Liver (tissue), 3 donors: ENCODE results near the gene CEP89.

Source experiments
- EGR1 ChIP-seq, 2 donors: IDR thresholded peaks; 2 replicates each; pipeline ENCODE4 v1.6.1; 2016 to 2018; ENCODE audit warnings: antibody characterized with exemption in 2 of 2, low read depth in 2 of 2
- FOXA2 ChIP-seq: IDR thresholded peaks from 2 replicates; pipeline ENCODE4 v1.6.1; 2016; ENCODE audit warnings: antibody characterized with exemption
- GABPA ChIP-seq, 2 donors: IDR thresholded peaks in 1 of 2; conservative IDR thresholded peaks in 1 of 2; 2 replicates each; pipeline ENCODE4 v1.6.1; 2016; ENCODE audit warnings: antibody characterized with exemption in 2 of 2, mild to moderate bottlenecking in 1 of 2, moderate library complexity in 1 of 2
- RAD21 ChIP-seq, 2 donors: IDR thresholded peaks; 2 replicates each; pipeline ENCODE4 v1.6.1; 2016; ENCODE audit warnings: antibody characterized with exemption in 2 of 2, mild to moderate bottlenecking in 2 of 2
- SP1 ChIP-seq: IDR thresholded peaks from 2 replicates; pipeline ENCODE4 v1.6.1; 2018; ENCODE audit warnings: antibody characterized with exemption, mild to moderate bottlenecking
- YY1 ChIP-seq: IDR thresholded peaks from 2 replicates; pipeline ENCODE4 v1.6.1; 2016; ENCODE audit warnings: antibody characterized with exemption, mild to moderate bottlenecking
- TF ChIP-seq, protein P1 (sequence below): fragments of 150-350 bp; IDR thresholded peaks from 2 replicates; pipeline ENCODE4 v1.5.1; 2017; ENCODE audit warnings: improper control_type of control experiment, low read depth, low read length; ENCODE audit not compliant: missing input control
- TF ChIP-seq, protein P2 (sequence below): IDR thresholded peaks from 2 replicates; pipeline ENCODE4 v1.6.1; 2016; ENCODE audit warnings: antibody characterized with exemption, mild to moderate bottlenecking
- TF ChIP-seq, protein P3 (sequence below): IDR thresholded peaks from 2 replicates; pipeline ENCODE4 v1.6.1; 2016; ENCODE audit warnings: antibody characterized with exemption
- donor health status: healthy.
- donor health status: healthy.

DNA sequence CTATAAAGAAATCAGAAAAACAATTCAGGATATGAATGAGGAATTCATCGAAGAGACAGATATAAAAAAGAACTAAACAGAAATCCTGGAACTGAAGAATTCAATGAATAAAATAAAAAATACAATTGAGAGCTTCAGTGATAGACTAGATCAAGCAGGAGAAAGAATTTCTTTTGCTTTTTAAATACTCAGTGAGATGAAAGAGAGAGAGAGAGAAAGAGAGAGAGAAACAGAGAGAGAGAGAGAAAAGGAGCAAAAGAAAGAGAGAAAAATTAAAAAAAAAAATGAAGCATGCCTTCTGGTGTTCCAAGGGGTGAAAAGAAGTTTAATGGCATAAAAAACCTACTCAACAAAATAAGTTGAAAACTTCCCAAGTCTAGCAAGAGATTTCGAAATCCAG, 80.1 kb downstream of the CEP89 start:
- TF ChIP-seq YY1, result no peak
- TF ChIP-seq, protein P1, sequence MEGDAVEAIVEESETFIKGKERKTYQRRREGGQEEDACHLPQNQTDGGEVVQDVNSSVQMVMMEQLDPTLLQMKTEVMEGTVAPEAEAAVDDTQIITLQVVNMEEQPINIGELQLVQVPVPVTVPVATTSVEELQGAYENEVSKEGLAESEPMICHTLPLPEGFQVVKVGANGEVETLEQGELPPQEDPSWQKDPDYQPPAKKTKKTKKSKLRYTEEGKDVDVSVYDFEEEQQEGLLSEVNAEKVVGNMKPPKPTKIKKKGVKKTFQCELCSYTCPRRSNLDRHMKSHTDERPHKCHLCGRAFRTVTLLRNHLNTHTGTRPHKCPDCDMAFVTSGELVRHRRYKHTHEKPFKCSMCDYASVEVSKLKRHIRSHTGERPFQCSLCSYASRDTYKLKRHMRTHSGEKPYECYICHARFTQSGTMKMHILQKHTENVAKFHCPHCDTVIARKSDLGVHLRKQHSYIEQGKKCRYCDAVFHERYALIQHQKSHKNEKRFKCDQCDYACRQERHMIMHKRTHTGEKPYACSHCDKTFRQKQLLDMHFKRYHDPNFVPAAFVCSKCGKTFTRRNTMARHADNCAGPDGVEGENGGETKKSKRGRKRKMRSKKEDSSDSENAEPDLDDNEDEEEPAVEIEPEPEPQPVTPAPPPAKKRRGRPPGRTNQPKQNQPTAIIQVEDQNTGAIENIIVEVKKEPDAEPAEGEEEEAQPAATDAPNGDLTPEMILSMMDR, result no peak
- no peak for TF ChIP-seq EGR1 (IDR thresholded peaks at IDR 0.05; ENCODE audit: low read depth in 2 of 2)
- TF ChIP-seq, protein P2, sequence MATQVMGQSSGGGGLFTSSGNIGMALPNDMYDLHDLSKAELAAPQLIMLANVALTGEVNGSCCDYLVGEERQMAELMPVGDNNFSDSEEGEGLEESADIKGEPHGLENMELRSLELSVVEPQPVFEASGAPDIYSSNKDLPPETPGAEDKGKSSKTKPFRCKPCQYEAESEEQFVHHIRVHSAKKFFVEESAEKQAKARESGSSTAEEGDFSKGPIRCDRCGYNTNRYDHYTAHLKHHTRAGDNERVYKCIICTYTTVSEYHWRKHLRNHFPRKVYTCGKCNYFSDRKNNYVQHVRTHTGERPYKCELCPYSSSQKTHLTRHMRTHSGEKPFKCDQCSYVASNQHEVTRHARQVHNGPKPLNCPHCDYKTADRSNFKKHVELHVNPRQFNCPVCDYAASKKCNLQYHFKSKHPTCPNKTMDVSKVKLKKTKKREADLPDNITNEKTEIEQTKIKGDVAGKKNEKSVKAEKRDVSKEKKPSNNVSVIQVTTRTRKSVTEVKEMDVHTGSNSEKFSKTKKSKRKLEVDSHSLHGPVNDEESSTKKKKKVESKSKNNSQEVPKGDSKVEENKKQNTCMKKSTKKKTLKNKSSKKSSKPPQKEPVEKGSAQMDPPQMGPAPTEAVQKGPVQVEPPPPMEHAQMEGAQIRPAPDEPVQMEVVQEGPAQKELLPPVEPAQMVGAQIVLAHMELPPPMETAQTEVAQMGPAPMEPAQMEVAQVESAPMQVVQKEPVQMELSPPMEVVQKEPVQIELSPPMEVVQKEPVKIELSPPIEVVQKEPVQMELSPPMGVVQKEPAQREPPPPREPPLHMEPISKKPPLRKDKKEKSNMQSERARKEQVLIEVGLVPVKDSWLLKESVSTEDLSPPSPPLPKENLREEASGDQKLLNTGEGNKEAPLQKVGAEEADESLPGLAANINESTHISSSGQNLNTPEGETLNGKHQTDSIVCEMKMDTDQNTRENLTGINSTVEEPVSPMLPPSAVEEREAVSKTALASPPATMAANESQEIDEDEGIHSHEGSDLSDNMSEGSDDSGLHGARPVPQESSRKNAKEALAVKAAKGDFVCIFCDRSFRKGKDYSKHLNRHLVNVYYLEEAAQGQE, result no peak
- TF ChIP-seq, protein P3, sequence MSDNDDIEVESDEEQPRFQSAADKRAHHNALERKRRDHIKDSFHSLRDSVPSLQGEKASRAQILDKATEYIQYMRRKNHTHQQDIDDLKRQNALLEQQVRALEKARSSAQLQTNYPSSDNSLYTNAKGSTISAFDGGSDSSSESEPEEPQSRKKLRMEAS, result no peak
- no peak for TF ChIP-seq FOXA2
- no peak for TF ChIP-seq RAD21 (IDR thresholded peaks at IDR 0.05)
- no peak for TF ChIP-seq GABPA (IDR thresholded peaks at IDR 0.05 in 1 of 2, conservative IDR thresholded peaks at IDR 0.05 in 1 of 2)
- TF ChIP-seq SP1, result no peak
